ENCODE measurements around the gene EMX2.
"Not testable (repeated sequence)": the region's sequence is repeated elsewhere in the genome, so short reads cannot be mapped to it uniquely, and the experiment has no call there.

The EMX2 gene

GRCh38 chr10:117578999-117579590, 36.5 kb downstream of the EMX2 start:
- Mint-ChIP-seq H3K4me1 (ENCODE audit: low read depth) (no peaks in the 10 kb centered on the region), H3K36me3 (ENCODE audit: low read depth) (no peaks in the 10 kb centered on the region), H3K27me3 (peaks cover 29% of the 10 kb centered on the region), H3K9me3 (no peaks in the 10 kb centered on the region), H3K4me3 (no peak overlapping the region), H3K27ac (no peak overlapping the region)
- no peak for DNase-seq

- no peak for DNase-seq
- H3K27me3 Mint-ChIP-seq: peaks cover 22% of the 10 kb centered on the region
- H3K27ac Mint-ChIP-seq: no peak overlapping the region
These were observed 39.4 kb downstream of the EMX2 start for GRCh38 chr10:117581961-117582360.

GRCh38 chr10:117584831-117585230, 42.3 kb downstream of the EMX2 start:
- not testable (repeated sequence) for H3K4me1 Mint-ChIP-seq (ENCODE audit: low read depth); H3K27ac Mint-ChIP-seq; H3K4me3 Mint-ChIP-seq; DNase-seq; H3K9me3 Mint-ChIP-seq; H3K36me3 Mint-ChIP-seq (ENCODE audit: low read depth)
- H3K27me3 Mint-ChIP-seq: peaks cover 19% of the 10 kb centered on the region

More at GRCh38 chr10:117581961-117582360, 39.4 kb downstream of the EMX2 start:
- Mint-ChIP-seq H3K9me3 (no peaks in the 10 kb centered on the region), H3K36me3 (ENCODE audit: low read depth) (no peaks in the 10 kb centered on the region), H3K4me3 (no peak overlapping the region), H3K4me1 (ENCODE audit: low read depth) (no peaks in the 10 kb centered on the region)

GRCh38 chr10:117587036-117587435, 44.5 kb downstream of the EMX2 start:
- Mint-ChIP-seq H3K27ac (no peak overlapping the region), H3K27me3 (peaks cover 22% of the 10 kb centered on the region), H3K36me3 (ENCODE audit: low read depth) (no peaks in the 10 kb centered on the region), H3K9me3 (no peaks in the 10 kb centered on the region), H3K4me1 (ENCODE audit: low read depth) (no peaks in the 10 kb centered on the region), H3K4me3 (no peak overlapping the region)
- DNase-seq: no peak

- H3K9me3 Mint-ChIP-seq: no peaks in the 10 kb centered on the region
- H3K4me1 Mint-ChIP-seq (ENCODE audit: low read depth): no peaks in the 10 kb centered on the region
- H3K27ac Mint-ChIP-seq: no peak overlapping the region
- H3K4me3 Mint-ChIP-seq: no peak overlapping the region
- H3K27me3 Mint-ChIP-seq: peaks cover 22% of the 10 kb centered on the region
- DNase-seq: no peak
- no peaks in the 10 kb centered on the region for H3K36me3 Mint-ChIP-seq (ENCODE audit: low read depth)
These were observed 47.7 kb downstream of the EMX2 start for GRCh38 chr10:117590101-117590875.

- Mint-ChIP-seq H3K27ac (no peak overlapping the region), H3K4me1 (ENCODE audit: low read depth) (no peaks in the 10 kb centered on the region), H3K4me3 (no peak overlapping the region), H3K9me3 (no peaks in the 10 kb centered on the region), H3K27me3 (peaks cover 22% of the 10 kb centered on the region), H3K36me3 (ENCODE audit: low read depth) (no peaks in the 10 kb centered on the region)
- DNase-seq: no peak
These were observed 48.5 kb downstream of the EMX2 start for GRCh38 chr10:117591043-117591442.

- H3K9me3 Mint-ChIP-seq: no peaks in the 10 kb centered on the region
- H3K36me3 Mint-ChIP-seq (ENCODE audit: low read depth): no peaks in the 10 kb centered on the region
- H3K4me3 Mint-ChIP-seq: no peak overlapping the region
- H3K4me1 Mint-ChIP-seq (ENCODE audit: low read depth): no peaks in the 10 kb centered on the region
- no peak overlapping the region for H3K27ac Mint-ChIP-seq
- DNase-seq: no peak
- H3K27me3 Mint-ChIP-seq: peaks cover 31% of the 10 kb centered on the region
These were observed 52.2 kb downstream of the EMX2 start for GRCh38 chr10:117594722-117595121.

GRCh38 chr10:117596706-117597105, 54.2 kb downstream of the EMX2 start:
- Mint-ChIP-seq H3K27me3 (peaks cover 23% of the 10 kb centered on the region), H3K4me1 (ENCODE audit: low read depth) (no peaks in the 10 kb centered on the region), H3K36me3 (ENCODE audit: low read depth) (no peaks in the 10 kb centered on the region), H3K4me3 (no peak overlapping the region), H3K9me3 (no peaks in the 10 kb centered on the region), H3K27ac (no peak overlapping the region)
- no peak for DNase-seq

- no peak for DNase-seq
- no peaks in the 10 kb centered on the region for H3K9me3 Mint-ChIP-seq
- no peak overlapping the region for H3K4me3 Mint-ChIP-seq
- H3K27me3 Mint-ChIP-seq: peaks cover 19% of the 10 kb centered on the region
- H3K27ac Mint-ChIP-seq: no peak overlapping the region
- H3K36me3 Mint-ChIP-seq (ENCODE audit: low read depth): no peaks in the 10 kb centered on the region
- no peaks in the 10 kb centered on the region for H3K4me1 Mint-ChIP-seq (ENCODE audit: low read depth)
These were observed 54.7 kb downstream of the EMX2 start for GRCh38 chr10:117597216-117597615.

Data from activated T-cell treated with anti-CD3 and anti-CD28 coated beads, Interleukin-2, amount 50 U/mL, for 24 hours (primary cell).